ENCODE data around the gene NRXN3.

DNA sequence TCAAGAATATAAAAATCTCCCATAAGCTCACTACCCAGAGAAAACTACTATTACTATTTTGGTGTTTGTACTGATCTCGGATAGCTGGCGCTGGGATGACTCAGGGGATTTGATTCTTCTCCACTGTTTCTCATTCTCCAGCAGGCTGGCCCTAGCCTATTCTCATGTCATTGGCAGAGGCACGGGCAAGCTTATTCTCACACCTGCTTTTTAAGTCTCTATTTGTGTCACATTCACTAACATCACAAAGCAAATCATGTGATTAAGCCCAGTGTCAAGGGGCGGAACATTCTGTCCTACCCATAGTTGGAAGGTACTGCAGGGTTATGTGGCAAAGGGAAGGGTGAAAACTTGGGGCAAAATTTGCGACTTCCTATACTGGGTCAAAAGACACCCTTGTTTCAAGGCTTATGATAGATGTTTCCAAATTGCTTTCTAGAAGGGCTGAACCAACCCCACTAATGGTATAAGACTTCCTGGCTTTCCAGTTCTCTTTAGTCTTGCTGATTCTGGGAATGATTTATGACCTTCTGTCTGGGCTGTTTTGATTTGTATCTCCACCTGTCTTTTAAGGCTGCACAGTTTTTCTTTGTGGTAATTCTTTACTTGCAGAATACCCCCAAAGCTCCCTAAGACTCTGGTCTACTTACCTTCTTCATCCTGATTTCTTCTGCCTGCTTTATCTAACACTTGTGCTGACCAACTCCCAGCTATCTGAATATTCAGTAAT lies 406.4 kb downstream of the NRXN3 start:
- TF ChIP-seq, protein P1, sequence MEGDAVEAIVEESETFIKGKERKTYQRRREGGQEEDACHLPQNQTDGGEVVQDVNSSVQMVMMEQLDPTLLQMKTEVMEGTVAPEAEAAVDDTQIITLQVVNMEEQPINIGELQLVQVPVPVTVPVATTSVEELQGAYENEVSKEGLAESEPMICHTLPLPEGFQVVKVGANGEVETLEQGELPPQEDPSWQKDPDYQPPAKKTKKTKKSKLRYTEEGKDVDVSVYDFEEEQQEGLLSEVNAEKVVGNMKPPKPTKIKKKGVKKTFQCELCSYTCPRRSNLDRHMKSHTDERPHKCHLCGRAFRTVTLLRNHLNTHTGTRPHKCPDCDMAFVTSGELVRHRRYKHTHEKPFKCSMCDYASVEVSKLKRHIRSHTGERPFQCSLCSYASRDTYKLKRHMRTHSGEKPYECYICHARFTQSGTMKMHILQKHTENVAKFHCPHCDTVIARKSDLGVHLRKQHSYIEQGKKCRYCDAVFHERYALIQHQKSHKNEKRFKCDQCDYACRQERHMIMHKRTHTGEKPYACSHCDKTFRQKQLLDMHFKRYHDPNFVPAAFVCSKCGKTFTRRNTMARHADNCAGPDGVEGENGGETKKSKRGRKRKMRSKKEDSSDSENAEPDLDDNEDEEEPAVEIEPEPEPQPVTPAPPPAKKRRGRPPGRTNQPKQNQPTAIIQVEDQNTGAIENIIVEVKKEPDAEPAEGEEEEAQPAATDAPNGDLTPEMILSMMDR (IDR thresholded peaks at IDR 0.05), result no peak
- no peak for TF ChIP-seq EZH2 (IDR thresholded peaks at IDR 0.05)
- TF ChIP-seq EZH2phosphoT487 (IDR thresholded peaks at IDR 0.05), result no peak
